GM21360 (cell line): ENCODE data around the gene KCNQ1OT1.

Experiments used
- ATAC-seq: cut with Tn5 transposase; IDR thresholded peaks from one replicate; pipeline ENCODE4 v1.9.1; 2021; ENCODE audit warnings: mild to moderate bottlenecking, moderate library complexity; ENCODE audit not compliant: unreplicated experiment

Gene KCNQ1OT1

GRCh38 chr11:2699531-2700414 is at the start of gene KCNQ1OT1:
Gene KCNQ1OT1, minus strand, starts transcription at chr11:2699994.
- ATAC-seq: peak; percentile 85

GRCh38 chr11:2748814-2749554 is 49.2 kb upstream of the KCNQ1OT1 start:
- no peak for ATAC-seq

- ATAC-seq: no peak
Measured at GRCh38 chr11:2748061-2748813, 48.4 kb upstream of the KCNQ1OT1 start.

GRCh38 chr11:2747248-2748027 is 47.6 kb upstream of the KCNQ1OT1 start:
- ATAC-seq: no peak

GRCh38 chr11:2746401-2747247 is 46.8 kb upstream of the KCNQ1OT1 start:
- no peak for ATAC-seq

GRCh38 chr11:2745511-2745910 is 45.7 kb upstream of the KCNQ1OT1 start:
- ATAC-seq: no peak

- no peak for ATAC-seq
Measured at GRCh38 chr11:2744166-2744565, 44.4 kb upstream of the KCNQ1OT1 start.

- ATAC-seq: no peak
Measured at GRCh38 chr11:2743427-2744110, 43.8 kb upstream of the KCNQ1OT1 start.

- ATAC-seq: no peak
Measured at GRCh38 chr11:2742611-2743426, 43.0 kb upstream of the KCNQ1OT1 start.

GRCh38 chr11:2742201-2742600 is 42.4 kb upstream of the KCNQ1OT1 start:
- ATAC-seq: no peak

- no peak for ATAC-seq
Measured at GRCh38 chr11:2741377-2742131, 41.8 kb upstream of the KCNQ1OT1 start.

- no peak for ATAC-seq
Measured at GRCh38 chr11:2741006-2741376, 41.2 kb upstream of the KCNQ1OT1 start.

GRCh38 chr11:2740275-2740940 is 40.6 kb upstream of the KCNQ1OT1 start:
- no peak for ATAC-seq

- ATAC-seq: no peak
Measured at GRCh38 chr11:2739531-2740274, 39.9 kb upstream of the KCNQ1OT1 start.

GRCh38 chr11:2738551-2739431 is 39.0 kb upstream of the KCNQ1OT1 start:
- no peak for ATAC-seq
